GM23248 (cell line): ENCODE measurements around the gene PAF1. TPM values are rescaled to one million over a fixed set of nuclear protein-coding genes. Genes with fewer than 3 reads are reported as not detected.
"Not testable (repeated sequence)": the region's sequence is repeated elsewhere in the genome, so short reads cannot be mapped to it uniquely, and the experiment has no call there.

Experiments used
- DNase-seq: peaks from one replicate; pipeline ENCODE4 v3.0.0-alpha.2; 2015
- H2AFZ ChIP-seq: fragments of 200-600 bp; sonication (generic); 2 replicates; pipeline ENCODE4 v1.6.1; 2016; ENCODE audit warnings: antibody characterized with exemption
- H3F3A ChIP-seq: fragments of 200-600 bp; sonication (generic); 2 replicates; pipeline ENCODE4 v1.6.1; 2016; ENCODE audit warnings: mild to moderate bottlenecking, antibody characterized with exemption, mixed run types; ENCODE audit not compliant: insufficient read depth
- H3K27ac ChIP-seq: fragments of 200-600 bp; sonication (generic); 2 replicates; pipeline ENCODE4 v1.5.1; 2016; ENCODE audit warnings: mild to moderate bottlenecking
- H3K27me3 ChIP-seq: fragments of 200-600 bp; sonication (generic); replicated peaks from 2 replicates; pipeline ENCODE4 v1.6.1; 2016; ENCODE audit warnings: mild to moderate bottlenecking; ENCODE audit not compliant: insufficient read depth
- H3K36me3 ChIP-seq: fragments of 200-600 bp; sonication (generic); 2 replicates; pipeline ENCODE4 v1.6.1; 2016; ENCODE audit warnings: low read depth, mild to moderate bottlenecking
- H3K4me1 ChIP-seq: fragments of 200-600 bp; sonication (generic); 2 replicates; pipeline ENCODE4 v1.6.1; 2016; ENCODE audit warnings: mild to moderate bottlenecking; ENCODE audit not compliant: insufficient read depth
- H3K4me2 ChIP-seq: fragments of 200-600 bp; sonication (generic); one replicate; pipeline ENCODE4 v1.6.1; 2016; ENCODE audit warnings: mild to moderate bottlenecking; ENCODE audit not compliant: unreplicated experiment
- H3K4me3 ChIP-seq: fragments of 200-600 bp; sonication (generic); 2 replicates; pipeline ENCODE4 v1.5.1; 2016; ENCODE audit warnings: mild to moderate bottlenecking
- H3K79me2 ChIP-seq: fragments of 200-600 bp; sonication (generic); 2 replicates; pipeline ENCODE4 v1.6.1; 2016; ENCODE audit warnings: mild to moderate bottlenecking; ENCODE audit not compliant: insufficient read depth
- H3K9ac ChIP-seq: fragments of 200-600 bp; sonication (generic); 2 replicates; pipeline ENCODE4 v1.6.1; 2016; ENCODE audit warnings: mild to moderate bottlenecking
- H3K9me2 ChIP-seq: fragments of 200-600 bp; sonication (generic); 2 replicates; pipeline ENCODE4 v1.6.1; 2016; ENCODE audit warnings: mixed run types, mild to moderate bottlenecking, moderate library complexity; ENCODE audit not compliant: insufficient read depth
- H3K9me3 ChIP-seq: fragments of 200-600 bp; sonication (generic); one replicate; pipeline ENCODE4 v1.6.1; 2017; ENCODE audit warnings: low read depth
- H4K20me1 ChIP-seq: fragments of 200-600 bp; sonication (generic); 2 replicates; pipeline ENCODE4 v1.6.0; 2016; ENCODE audit not compliant: insufficient read depth
- EZH2 ChIP-seq: fragments of 200-600 bp; sonication (generic); IDR thresholded peaks from 2 replicates; pipeline ENCODE4 v1.6.1; 2018; ENCODE audit warnings: antibody characterized with exemption, mild to moderate bottlenecking; ENCODE audit not compliant: insufficient read depth, poor library complexity, severe bottlenecking
- EZH2phosphoT487 ChIP-seq: fragments of 200-600 bp; sonication (generic); IDR thresholded peaks from 2 replicates; pipeline ENCODE4 v1.6.1; 2018; ENCODE audit warnings: antibody characterized with exemption, moderate library complexity, mild to moderate bottlenecking, low read depth; ENCODE audit not compliant: insufficient read depth
- WGBS, 2 experiments: methylation state at CpG; one replicate each; pipeline ENCODE4 v1.1.6; 2015 to 2017; ENCODE audit warnings: low lambda C conversion rate in 2 of 2, low coverage in 1 of 2; ENCODE audit errors: missing lambda C conversion rate in 2 of 2; 5-methylcytosine and 5-hydroxymethylcytosine counted together
- in situ Hi-C: fragments of 300-500 bp; cut with MboI; formaldehyde crosslinking; loops from 2 replicates; pipeline ENCODE4 v1.15.0; 2020
- polyA plus RNA-seq: library from polyadenylated mRNA; unstranded; fragments of >200 nt; fragmentation: Nextera tagmentation; extraction: Ambion mirVana; gene quantifications from 2 replicates; pipeline ENCODE4 v1.2.1, GENCODE V29; 2016
- total RNA-seq: library from RNA; depleted of rRNA; stranded (reverse); fragments of >200 nt; shearing (Covaris generic); gene quantifications from 2 replicates; pipeline ENCODE4 v1.2.3, GENCODE V29; 2014

The PAF1 gene
- total and polyA plus RNA-seq, 2 experiments from 2014 or later, result 44.2 to 51.2 TPM

DNA sequence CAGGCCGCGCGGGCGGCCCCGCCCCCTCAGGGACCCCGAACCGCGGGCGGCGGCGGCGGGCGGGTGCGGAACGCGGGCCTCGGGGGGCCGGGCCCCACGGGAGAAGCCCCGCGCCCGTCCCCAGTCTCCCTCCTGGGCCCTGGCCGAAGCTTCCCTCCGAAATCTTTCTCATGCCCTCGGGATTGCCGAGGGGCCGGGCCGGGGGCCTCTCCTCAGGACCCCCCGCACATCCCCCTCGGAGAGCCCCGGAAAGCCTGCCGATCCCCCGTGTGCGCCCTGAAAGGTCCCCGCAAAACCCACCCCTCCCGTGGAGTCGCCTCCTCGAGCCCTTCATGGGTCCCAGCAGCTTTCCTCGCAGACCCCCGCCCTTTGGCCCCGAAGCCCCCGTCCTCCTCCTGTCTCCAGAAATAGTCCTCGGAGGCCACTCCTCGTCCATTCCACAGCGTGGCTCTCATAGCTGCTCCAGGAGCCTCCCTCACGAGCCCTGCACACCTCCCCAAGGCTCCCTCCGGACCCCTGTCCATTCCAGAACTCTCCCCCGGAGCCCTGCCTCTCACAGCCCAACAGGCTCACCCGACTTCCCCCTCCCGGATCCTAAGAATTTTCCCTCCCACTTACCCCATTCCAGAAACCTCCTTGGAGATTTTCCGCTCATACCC lies 48.1 kb downstream of the PAF1 start:
- Histone ChIP-seq H3K9me3 (no peaks in the 10 kb centered on the region), H3K4me1 (peaks cover 48% of the 10 kb centered on the region), H3K27ac (peak overlapping the region; percentile 45), H3K4me3 (peak overlapping the region; percentile 95), H3F3A (peaks cover 36% of the 10 kb centered on the region), H3K79me2 (peaks cover 65% of the 10 kb centered on the region), H3K9me2 (no peaks in the 10 kb centered on the region), H2AFZ (no peak overlapping the region), H3K9ac (peak overlapping the region; percentile 99), H3K36me3 (peaks cover 4% of the 10 kb centered on the region; the same call in 1 of the 2 replicates), H3K4me2 (peak overlapping the region; percentile 88), H4K20me1 (0 out of 2 replicates have a peak, but pooled peaks cover 4% of the 10 kb centered on the region), H3K27me3 (no peaks in the 10 kb centered on the region)
- in situ Hi-C loops, result no loop called here
- TF ChIP-seq EZH2phosphoT487 (no peak), EZH2 (no peak)
- 1 to 3% methylated on average over 21 to 27 of the region's 51 CpGs for WGBS, 2 experiments
- peak; percentile 69 for DNase-seq

DNA sequence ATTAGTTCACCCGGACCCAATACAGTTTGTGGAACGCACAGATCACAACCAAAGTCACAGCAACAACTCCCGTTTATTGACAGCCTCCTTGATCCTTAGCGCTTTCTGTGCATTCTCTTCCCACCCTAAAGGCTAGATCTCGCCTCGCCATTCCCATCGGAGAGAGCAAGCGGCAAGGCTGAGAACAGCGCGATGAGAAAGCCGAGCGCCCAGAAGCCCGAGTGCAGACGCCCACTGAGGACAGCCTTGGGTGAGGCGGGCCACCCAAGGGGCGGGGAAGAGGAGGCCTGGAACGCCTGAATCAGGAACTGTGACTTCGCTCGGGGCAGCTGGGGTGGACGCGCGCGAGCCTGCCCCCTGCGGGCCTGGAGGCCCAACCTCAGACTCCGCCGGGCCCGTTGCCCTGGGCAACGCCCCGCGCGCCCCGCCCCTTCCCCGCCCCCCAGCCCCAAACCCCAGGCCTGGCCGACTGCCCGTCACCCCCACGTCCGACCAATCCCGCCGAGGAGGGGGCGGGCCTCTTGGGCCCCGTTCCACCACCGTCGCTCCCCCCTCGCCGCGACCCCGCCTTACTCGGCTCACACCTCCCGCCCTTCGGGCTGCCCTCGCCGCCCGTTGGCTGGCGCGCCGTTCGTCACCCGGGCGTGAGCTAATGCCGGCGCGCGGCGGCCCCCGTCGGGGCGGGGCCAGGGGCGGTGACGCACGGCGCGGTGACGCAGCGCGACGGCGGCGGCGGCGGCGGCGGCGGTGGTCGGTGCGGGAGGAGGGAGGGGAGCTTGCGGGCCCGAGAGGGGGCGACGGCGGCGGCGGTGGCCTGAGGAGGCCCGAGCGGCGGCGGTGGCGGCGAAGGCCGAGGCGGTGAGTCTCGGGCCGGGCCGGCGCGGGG lies 48.9 kb downstream of the PAF1 start, which contains the start of gene SAMD4B:
TSS of gene SAMD4B (plus strand) at position 703 of the 886 bp plus-strand sequence. CDS start 14,473 bp downstream, outside the sequence.
- peak within 1 kb of the TSS; percentile 99 for H3K9ac ChIP-seq
- H4K20me1 ChIP-seq, result no peaks in the 10 kb centered on the region
- peaks cover 28% of the 10 kb centered on the region for H3F3A ChIP-seq
- peak within 1 kb of the TSS; percentile 75 for H3K27ac ChIP-seq
- H2AFZ ChIP-seq, result peak within 1 kb of the TSS; percentile 97
- peak; percentile 99 for DNase-seq
- peak within 1 kb of the TSS; percentile 88 for H3K4me2 ChIP-seq
- in situ Hi-C loops, result no loop called here
- WGBS, 2 experiments, result 1% methylated on average over 30 to 90 of the region's 105 CpGs
- H3K27me3 ChIP-seq, result no peaks in the 10 kb centered on the region
- peaks cover 4% of the 10 kb centered on the region; the same call in 1 of the 2 replicates for H3K36me3 ChIP-seq
- no peaks in the 10 kb centered on the region for H3K9me2 ChIP-seq
- peaks cover 57% of the 10 kb centered on the region for H3K79me2 ChIP-seq
- H3K4me3 ChIP-seq, result peak within 1 kb of the TSS; percentile 95
- peaks cover 40% of the 10 kb centered on the region for H3K4me1 ChIP-seq
- no peaks in the 10 kb centered on the region for H3K9me3 ChIP-seq
- TF ChIP-seq EZH2phosphoT487 (no peak), EZH2 (no peak)

DNA sequence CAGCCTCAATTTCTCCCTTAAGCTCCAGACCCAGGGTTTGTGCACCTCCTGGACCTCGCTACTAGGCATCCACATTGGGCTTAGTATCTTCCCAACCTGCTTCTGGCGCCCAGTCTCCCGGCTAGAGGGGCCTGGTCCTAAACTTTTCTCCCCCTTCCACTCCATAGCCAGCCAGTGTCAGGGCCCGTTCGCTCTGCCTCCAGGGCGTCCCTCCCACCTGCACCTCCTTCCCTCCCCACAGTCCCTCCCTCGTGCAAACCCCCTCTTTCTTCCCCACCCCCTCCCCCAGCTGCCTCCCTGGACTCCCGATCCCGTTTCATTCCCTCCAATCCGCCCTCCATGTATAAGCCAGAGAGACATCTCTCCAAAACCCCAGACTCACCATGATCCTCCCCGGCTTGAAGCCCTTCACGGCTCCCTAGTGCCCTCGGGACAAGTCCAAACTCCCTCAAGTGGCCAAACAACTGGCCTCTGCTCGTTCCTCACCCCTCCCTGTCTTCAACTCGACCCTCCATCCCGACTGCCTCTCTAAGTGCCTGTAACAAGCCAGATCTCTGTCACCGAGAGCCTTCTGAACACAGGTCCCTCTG lies 49.7 kb downstream of the PAF1 start:
- TF ChIP-seq EZH2 (no peak), EZH2phosphoT487 (no peak)
- peak overlapping the region; percentile 75 for H3K27ac ChIP-seq

DNA sequence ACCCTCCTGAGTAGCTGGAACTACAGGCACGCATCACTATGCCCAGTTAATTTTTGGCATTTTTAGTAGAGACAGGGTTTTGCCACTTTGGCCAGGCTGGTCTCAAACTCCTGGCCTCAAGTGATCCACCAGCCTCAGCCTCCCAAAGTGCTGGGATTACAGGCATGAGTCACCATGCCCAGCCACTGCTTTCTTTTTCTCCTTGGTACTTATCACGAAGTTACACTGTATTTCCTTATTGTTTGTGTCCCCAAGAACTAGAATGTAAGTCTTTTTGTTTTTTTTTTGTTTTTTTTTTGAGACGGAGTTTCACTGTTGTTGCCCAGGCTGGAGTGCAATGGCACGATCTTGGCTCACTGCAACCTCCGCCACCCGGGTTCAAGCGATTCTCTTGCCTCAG lies 50.8 kb downstream of the PAF1 start:
- H3K9me2 ChIP-seq, H2AFZ ChIP-seq, H3K27ac ChIP-seq, H3K27me3 ChIP-seq, H3K9me3 ChIP-seq, H4K20me1 ChIP-seq, H3K36me3 ChIP-seq, in situ Hi-C loops: not testable (repeated sequence)
- H3K79me2 ChIP-seq, result peaks cover 39% of the 10 kb centered on the region
- peak overlapping the region; percentile 80 for H3K4me2 ChIP-seq
- DNase-seq, result peak; percentile 27
- H3K9ac ChIP-seq, result peak overlapping the region; percentile 88; the same call in 1 of the 2 replicates
- peak overlapping the region; percentile 90 for H3K4me3 ChIP-seq
- H3F3A ChIP-seq, result peaks cover 12% of the 10 kb centered on the region; the same call in 1 of the 2 replicates
- 57 to 60% methylated on average over 7 of the region's 7 CpGs for WGBS, 2 experiments
- peaks cover 24% of the 10 kb centered on the region for H3K4me1 ChIP-seq

More for the DNA sequence above, 49.7 kb downstream of the PAF1 start:
- DNase-seq, result peak; percentile 61
- H3K9me3 ChIP-seq, result no peaks in the 10 kb centered on the region
- WGBS, 2 experiments, result 3 to 4% methylated on average over 11 to 17 of the region's 17 CpGs
- H3K4me2 ChIP-seq, result peak overlapping the region; percentile 80
- peaks cover under 1% of the 10 kb centered on the region; the same call in 1 of the 2 replicates for H3K36me3 ChIP-seq
- H3K27me3 ChIP-seq, result no peaks in the 10 kb centered on the region
- H3K9ac ChIP-seq, result peak overlapping the region; percentile 88
- H3F3A ChIP-seq, result peaks cover 21% of the 10 kb centered on the region
- in situ Hi-C loops, result no loop called here
- H4K20me1 ChIP-seq, result no peaks in the 10 kb centered on the region
- peaks cover 32% of the 10 kb centered on the region for H3K4me1 ChIP-seq
- H2AFZ ChIP-seq, result peak overlapping the region; percentile 97
- peak overlapping the region; percentile 90 for H3K4me3 ChIP-seq
- peaks cover 49% of the 10 kb centered on the region for H3K79me2 ChIP-seq
- H3K9me2 ChIP-seq, result no peaks in the 10 kb centered on the region
